Right lobe of liver (tissue), 4 donors: ENCODE measurements around the gene RXFP1.

Experiments used
- CTCF ChIP-seq, 4 donors: fragments of 200-600 bp in 3 of 4; fragments of 450-650 bp in 1 of 4; IDR thresholded peaks; one replicate each; pipeline versions ENCODE4 v1.5.1 to v1.8.0; 2016 to 2022; ENCODE audit warnings: antibody characterized with exemption in 4 of 4, mild to moderate bottlenecking in 2 of 4
- POLR2A ChIP-seq: fragments of 450-650 bp; IDR thresholded peaks from one replicate; pipeline ENCODE4 v1.6.1; 2017; ENCODE audit warnings: antibody characterized with exemption, mild to moderate bottlenecking
- donor health status: DM: no; HTN: no; CAD: no.
- donor health status: DM: no; HTN: no; CAD: no.
- donor health status: DM: no; HTN: yes; CAD: no.

GRCh38 chr4:158534727-158535126 is 13.0 kb downstream of the RXFP1 start:
- TF ChIP-seq POLR2A (no peak), CTCF (IDR thresholded peaks at IDR 0.05) (no peak)
